GM19468 (cell line): ENCODE data around the gene GDF10.

ENCODE experiments used
- ATAC-seq: cut with Tn5 transposase; IDR thresholded peaks from one replicate; pipeline ENCODE4 v1.9.1; 2021; ENCODE audit warnings: mild to moderate bottlenecking, moderate library complexity, moderate number of reproducible peaks; ENCODE audit not compliant: unreplicated experiment; ENCODE audit errors: extremely low read depth

GDF10 gene

DNA sequence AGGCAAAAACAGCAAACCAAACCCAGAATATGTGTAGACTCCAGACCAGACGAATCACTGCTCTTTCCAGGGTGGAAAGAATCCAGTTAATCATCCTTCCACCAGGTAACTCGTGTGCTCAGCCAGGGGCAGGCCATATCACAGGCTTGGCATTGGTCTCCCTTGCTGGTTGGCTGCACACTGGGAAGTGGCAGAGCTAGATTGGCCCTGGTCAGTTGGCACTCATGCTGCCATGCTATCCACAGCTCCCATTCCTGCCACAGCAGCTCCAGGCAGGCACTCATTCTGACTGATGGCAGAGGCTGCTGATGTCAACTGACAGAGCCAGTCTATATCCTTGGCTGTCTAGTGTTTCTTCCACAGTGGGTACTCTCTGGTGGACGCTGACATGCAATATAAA, 9.7 kb upstream of the GDF10 start:
- no peak for ATAC-seq

DNA sequence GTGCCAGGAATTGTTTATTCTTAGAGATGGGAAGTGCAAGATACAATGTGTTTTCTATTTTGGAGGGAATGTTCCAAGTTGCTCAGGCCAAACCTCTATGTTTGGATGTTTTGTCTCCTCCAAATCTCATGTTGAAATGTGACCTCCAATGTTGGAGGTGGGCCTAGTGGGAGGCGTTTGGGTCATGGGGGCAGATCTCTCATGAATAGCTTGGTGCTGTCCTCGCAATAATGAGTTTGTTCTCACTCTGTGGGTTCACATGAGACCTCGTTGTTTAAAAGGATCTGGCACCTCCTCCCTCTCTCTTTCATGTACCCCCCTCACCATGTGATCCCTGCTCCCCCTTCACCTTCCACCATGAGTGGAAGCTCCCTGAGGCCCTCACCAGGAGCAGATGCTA, 8.3 kb upstream of the GDF10 start:
- no peak for ATAC-seq

DNA sequence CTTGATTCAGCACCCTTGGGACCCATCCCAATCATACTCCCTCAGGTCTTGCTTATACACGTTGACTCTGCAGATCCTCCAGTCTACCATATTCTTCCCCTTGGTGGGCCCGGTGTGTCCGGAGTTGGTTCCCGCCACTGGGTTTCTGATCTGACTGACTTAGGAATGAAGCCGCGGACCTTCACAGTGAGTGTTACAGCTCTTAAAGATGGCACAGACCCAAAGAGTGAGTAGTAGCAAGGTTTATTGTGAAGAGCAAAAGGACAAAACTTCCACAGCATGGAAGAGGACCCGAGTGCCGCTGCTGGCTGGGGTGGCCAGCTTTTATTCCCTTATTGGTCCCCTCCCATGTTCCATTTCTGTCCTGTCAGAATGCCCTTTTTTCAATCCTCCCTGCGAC, 5.9 kb upstream of the GDF10 start:
- no peak for ATAC-seq

DNA sequence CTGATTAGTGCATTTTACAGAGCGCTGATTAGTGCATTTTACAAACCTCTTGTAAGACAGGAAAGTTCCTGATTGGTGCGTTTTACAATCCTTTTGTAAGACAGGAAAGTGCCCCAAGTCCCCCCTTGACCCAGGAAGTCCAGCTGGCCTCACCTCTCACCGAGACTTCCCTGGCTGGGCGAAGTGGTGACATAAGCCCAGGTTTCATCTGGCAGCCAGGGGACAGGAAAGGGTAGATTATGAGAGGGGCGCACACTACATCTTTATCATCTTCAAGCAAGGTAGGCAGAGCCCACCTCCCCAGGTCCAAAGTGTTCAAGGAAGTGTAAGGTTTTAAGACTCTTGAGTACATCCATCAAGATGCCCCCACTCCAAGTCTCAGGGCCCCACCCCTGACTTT, 5.5 kb upstream of the GDF10 start:
- no peak for ATAC-seq

DNA sequence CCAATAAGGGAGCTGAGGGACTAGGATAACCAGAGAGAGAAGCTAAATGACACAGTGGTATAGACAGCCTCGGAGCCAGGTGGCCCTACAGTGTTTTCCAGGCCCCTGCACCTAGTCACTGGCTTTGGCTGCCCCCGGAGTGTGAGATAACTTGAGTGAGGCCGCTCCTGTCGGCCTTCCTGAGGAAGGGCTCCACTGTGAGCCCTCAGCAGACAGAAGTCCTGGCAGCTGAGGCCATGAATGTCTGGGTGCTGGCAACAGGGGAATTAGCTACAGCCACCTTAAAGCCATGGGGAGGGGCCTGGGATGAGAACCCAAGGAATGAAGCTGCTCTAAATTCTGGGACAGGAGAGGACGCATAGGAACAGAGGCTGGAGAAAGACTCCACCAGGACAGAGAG, 4.6 kb upstream of the GDF10 start:
- ATAC-seq = no peak

DNA sequence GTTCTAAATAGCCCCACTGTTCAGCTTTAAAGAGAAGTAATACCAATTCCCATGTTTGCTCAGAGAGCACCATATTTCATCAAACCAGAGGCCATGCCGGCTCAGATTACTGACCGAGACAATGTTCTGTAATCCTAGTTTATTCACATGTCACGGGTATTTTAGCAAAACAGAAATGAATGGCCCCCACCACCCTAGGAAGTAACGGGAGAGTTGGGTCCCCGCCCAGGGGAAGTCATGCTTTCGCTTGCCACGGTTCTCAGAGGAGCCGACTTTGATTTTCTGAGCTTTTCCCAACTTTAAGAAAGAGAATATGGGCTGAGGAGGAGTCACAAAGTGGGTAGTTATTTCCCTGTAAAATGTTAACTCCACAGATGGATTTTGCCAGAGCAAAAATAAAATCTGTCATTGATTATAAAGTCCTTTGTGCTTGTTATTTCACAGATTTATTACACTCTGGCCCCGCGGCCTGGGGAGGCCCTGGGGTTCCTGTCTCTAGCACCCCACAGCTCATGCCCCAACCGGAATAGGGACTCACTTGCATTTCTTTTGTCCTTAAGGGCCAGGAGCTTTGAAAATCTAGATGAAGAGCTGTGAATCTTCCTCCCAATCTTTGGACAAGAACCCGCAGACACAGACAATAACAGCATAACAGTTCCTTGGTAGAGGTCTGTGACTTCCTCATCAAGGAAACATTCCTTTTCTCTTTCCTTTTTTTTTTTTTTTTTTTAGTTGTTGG, 3.7 kb upstream of the GDF10 start:
- no peak for ATAC-seq

DNA sequence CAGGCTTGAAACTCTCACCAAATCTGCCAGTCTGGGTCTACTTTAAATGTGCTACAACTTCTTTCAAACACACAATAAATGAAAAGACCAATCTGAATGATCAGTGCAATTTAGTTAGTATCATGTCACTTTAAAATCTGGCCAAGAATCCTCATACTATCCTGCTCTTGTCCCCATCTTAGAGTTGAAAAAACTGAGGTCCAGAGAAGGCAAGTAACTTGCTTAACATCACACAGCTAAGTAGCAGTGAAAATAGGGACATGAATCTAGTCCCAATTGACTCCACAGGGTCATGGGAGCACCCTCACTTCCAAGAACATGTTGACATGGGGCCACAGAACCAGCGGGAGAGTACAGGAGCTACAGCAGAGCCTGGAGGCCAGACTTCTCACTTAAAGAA, 3.1 kb upstream of the GDF10 start:
- no peak for ATAC-seq

DNA sequence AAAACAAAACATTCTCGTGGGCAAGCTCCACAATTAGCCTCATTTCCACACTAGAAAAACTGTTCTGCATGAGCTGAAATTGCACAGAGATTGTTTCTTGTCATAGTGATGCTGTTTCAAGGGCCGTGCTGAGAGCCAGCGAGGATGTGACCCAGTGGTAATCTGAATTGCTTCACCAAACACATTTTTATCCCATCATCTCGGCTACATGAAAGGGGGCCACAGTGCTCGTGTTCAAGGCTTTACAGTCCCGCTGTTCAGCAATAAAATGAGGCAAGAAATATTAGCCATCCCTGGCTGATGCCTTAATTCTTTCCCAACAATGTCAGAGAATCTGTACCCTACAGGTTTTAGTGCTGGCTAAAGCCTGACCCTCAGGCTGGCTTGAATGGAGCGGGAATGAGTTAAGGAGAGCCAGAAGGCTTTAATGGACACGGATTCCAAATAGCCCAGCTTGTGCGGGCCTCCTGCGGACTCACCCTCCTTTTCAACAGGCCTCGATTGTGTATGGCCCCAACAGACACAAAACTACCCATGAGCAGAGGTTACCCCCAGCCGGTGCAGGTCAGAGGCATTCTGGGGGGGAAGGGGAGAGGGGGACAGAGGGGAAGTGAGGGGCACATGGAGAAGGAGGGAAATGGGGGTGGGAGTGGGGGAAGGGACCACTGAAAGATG, 2.0 kb upstream of the GDF10 start:
- ATAC-seq = no peak

DNA sequence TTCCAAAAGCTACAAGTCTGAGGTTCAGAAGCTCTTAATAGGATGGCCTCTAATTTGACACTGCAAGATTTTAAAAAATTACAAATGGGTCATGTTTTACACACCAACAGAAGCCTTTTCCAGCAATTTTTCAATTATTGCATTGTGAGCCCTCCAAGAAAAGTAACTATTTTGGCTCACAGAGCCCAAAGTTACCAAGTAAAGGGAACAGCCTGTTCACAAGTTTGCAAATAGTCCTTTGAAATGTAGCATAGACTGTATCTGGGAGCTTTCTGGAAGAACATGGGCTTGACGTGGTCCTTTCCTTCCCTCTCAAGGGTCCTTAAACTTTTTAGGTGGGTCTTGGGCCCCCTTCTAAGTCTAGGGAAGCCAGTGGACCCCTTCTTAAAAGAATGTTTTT, 1.3 kb upstream of the GDF10 start:
- ATAC-seq = no peak

DNA sequence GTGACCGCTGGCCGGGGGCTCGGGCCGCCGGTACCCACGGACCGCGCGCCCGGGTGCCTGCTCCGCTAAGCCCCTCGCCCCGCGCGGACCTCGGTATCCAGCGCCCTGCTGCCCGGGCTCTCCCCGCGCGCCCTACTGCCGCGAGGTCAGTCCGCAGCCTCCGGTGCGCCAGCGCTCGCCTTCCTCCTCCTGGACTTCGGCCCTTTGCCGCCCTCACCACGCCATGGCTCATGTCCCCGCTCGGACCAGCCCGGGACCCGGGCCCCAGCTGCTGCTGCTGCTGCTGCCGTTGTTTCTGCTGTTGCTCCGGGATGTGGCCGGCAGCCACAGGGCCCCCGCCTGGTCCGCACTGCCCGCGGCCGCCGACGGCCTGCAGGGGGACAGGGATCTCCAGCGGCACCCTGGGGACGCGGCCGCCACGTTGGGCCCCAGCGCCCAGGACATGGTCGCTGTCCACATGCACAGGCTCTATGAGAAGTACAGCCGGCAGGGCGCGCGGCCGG, 483 bp downstream of the GDF10 start:
- ATAC-seq = no peak

DNA sequence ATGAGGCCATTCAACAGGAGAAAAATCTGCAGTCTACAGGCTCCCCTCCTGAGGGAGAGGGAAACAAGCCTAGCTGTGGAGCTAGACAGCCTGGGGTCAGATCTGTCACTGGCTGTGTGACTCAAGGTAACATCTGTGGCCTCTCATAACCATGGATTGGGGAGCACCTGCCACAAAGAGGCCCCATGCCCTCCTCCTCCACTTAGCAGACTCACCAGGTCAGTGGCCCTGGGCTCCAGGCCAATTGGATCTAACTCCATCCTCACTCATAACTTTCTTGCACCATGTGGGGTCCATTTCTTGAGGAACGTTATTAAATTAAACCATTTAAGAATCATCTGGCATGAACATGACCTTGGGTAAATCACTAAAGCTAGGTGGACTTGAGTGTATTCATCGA, 1.8 kb downstream of the GDF10 start:
- ATAC-seq = no peak

DNA sequence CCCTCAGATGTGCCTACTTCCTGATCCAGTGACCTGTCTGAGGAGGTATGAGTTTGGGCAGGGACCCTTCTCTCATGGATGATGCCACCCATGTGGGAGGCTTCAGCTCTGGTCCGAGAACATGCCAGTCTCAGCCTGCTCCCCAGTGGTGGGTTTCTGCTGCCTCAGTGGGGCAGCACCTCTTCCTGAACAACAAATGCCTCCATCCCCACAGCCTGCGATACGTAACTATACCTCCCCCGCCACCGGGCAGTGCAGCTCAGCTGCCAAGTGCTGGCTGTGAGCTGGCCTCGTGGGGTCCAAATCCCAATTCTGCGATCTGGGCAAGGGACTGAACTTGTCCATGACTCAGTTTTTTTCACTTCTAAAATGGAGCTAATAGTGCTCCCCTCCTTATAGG, 3.1 kb downstream of the GDF10 start:
- ATAC-seq = no peak

DNA sequence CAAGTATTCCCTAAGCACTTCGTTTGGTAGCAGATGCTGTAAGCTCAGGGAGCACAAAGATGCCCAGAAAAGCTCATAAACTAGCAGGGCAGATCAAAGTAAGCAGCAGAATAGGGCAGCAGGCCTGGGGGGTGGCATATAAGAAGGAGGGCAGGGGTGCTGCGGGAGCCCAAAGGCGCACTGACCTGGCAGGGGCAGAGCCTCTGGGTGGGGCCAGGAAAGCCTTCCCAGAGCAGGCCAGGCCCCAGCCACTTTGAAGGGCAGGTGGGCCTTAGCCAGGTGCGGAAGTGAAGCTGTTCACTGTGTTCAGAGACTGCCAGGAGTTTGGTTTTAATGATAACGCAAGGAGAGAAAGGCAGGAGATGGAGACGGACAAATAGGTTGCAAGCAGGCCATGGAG, 3.9 kb downstream of the GDF10 start:
- ATAC-seq = no peak

DNA sequence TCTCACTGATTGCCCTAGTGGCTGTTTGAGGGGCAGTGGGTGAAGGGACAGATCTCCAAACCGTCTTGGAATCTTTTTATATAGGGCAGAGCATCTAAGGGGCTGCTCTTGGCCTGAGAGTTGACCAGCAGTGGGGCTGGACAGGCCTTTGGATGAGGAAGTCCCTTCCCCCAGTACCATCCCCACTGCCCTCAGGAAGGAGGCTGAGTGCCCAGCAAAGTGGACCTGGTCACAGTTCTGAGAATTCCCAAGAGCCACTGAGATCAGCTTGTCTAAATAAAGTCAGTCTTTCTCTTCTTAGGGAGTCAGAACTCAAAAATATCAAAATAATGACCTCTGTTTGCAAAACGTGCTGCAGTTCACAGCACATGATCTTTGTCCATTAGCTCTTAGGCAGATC, 5.6 kb downstream of the GDF10 start:
- no peak for ATAC-seq

DNA sequence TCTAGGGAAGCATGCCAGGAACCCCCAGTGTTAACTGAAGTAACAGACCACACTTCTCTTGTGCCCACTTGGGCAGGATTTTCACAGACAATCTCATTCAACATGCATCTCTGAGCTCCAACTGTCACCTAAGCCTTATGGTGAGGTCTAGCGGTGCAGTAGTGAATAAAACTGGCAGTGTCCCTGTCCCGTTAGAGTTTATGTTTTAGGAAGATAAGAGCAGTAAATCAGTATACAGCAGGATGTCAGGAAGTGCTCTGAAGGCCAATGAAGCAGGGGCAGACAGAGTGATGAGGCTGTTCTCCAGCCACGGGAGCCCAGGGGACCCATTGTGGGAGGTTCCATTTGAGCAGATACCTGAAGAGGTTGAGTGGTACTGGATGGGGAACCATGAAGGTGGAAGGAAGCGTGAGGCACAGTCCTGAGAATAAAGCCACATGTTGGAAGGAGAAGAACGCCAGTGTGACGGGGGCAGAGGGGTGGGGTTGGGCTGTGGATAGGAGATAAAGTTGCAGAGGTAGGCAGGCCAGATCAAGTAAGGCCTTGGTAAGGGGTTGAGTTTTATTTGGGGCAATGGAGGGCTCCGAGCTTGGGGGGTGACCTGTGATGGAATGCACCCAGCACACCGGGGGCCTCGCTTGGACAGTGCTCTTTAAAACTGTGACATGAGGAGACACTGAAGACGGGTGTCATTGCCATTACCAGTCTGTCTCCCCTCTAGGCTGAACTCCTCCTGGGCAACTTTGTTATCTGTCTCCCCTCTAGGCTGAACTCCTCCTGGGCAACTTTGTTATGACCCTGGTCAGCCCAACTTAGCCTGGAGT, 6.6 kb downstream of the GDF10 start:
- no peak for ATAC-seq

DNA sequence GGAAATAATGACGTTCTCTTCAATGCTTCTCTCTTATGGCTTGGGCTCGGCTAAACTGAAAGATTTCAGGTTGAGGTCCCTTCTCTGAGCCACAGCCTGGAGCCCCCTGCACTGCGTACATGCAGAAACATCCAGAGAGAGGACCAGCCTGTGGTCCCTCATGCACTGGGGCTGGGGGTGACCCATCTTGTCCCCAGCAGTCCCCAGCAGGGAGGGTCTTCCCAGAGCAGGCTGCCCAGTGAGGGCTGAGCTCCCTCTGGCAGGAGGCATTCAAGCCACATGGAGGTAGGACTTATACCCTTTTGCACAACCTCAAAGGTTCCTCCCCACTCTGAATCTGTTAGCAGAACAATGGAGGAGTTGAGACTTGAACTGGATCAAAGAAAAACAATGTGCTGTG, 7.4 kb downstream of the GDF10 start:
- no peak for ATAC-seq

DNA sequence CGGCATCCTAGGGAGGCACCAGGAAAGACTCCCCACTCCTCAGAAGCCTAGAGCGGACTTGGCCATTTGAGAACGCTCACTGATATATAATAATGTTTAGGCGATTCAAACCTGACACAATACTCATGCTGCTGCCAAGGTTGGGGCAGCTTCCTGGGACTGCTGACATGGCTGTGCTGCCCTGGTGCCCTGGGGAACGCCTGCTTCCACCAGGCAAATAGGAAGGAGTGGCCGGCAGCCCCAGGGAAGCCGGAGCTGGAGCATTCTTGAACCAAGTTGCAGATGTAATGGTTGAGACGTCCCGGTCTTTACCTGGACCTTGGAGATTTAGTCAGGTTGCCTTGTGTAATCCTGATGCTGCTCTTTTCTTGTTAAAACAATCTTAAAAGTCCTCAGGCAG, 8.8 kb downstream of the GDF10 start:
- no peak for ATAC-seq

DNA sequence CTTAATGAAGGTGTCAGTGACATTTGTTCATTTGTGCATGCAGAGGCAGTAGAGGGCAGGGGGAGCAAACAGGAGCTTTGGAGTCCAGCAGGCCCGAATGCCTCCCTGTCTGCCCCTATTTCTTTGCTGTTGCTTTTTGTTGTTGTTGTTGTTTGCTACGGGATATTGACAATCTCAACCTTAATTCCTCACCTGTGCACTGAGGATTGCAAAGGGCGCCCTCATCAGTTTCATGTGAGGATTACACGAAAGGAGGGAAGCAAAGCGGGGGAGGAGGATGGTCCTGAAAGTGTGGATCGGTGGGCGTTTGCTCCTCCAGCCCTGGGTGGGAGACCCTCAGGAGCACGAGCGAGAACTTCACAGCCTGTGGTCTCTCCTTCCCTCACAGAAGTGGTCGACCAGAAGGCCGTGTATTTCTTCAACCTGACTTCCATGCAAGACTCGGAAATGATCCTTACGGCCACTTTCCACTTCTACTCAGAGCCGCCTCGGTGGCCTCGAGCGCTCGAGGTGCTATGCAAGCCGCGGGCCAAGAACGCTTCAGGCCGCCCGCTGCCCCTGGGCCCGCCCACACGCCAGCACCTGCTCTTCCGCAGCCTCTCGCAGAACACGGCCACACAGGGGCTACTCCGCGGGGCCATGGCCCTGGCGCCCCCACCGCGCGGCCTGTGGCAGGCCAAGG, 9.6 kb downstream of the GDF10 start:
- ATAC-seq = no peak

DNA sequence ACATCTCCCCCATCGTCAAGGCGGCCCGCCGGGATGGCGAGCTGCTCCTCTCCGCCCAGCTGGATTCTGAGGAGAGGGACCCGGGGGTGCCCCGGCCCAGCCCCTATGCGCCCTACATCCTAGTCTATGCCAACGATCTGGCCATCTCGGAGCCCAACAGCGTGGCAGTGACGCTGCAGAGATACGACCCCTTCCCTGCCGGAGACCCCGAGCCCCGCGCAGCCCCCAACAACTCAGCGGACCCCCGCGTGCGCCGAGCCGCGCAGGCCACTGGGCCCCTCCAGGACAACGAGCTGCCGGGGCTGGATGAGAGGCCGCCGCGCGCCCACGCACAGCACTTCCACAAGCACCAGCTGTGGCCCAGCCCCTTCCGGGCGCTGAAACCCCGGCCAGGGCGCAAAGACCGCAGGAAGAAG, 10.1 kb downstream of the GDF10 start:
- ATAC-seq = no peak

DNA sequence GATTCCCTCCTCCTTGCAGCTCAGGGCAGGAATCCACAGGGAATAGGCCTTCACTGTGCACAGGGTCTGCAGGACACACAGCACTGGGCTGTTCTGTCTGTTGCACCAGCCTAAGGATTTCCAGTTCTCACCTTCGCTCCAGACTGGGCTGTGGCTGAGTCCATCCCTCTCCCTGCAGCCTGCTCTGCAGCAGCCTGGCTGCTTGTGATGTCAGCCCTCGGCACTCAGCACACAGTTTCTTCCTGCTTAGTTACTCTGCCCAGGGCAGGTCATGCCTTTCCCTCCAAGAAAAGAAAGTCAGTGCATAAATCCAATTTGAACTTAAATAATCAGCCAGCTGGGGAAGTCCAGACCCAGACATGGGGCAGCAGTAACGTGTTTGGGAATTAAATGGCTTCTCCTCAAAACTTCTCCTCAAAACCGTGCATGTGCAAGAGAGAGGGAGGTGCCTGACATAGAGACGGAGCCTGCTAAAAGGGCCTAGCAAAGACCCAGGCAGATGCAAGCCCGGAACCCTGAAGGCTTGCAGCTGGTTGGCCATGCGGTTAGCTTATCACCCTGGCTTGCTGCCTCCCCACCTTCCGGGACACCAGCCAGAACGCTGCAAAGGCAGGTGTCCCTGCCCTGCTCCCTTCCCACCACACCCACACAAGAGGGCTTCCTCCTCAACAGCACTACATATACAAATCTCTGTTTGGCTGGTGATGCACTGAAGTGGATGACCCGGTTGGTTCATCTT, 11.4 kb downstream of the GDF10 start:
- no peak for ATAC-seq
